Pancreas (tissue), 10 donors: ENCODE data around the gene CDC73. TPM values are rescaled to one million over a fixed set of nuclear protein-coding genes. Genes with fewer than 3 reads are reported as not detected.
"Not testable (repeated sequence)": the region's sequence is repeated elsewhere in the genome, so short reads cannot be mapped to it uniquely, and the experiment has no call there.

Experiments
- ATAC-seq, 4 donors: fragments of 200-7000 bp; cut with Tn5 transposase; one replicate each; pipeline versions ENCODE4 v1.8.0 to v1.9.1; 2020; ENCODE audit warnings: mild to moderate bottlenecking in 4 of 4, moderate library complexity in 4 of 4
- DNase-seq, 6 donors: peaks; one replicate each; pipeline ENCODE4 v3.0.0-alpha.2; 2020
- FAIRE-seq: peaks from 2 replicates; lab custom pipeline; 2012; peaks lifted over from hg19 to GRCh38; lab: Jason Lieb, UNC
- H3K27ac ChIP-seq, 4 donors: fragments of 200-600 bp; sonication (generic); 1 replicate in 3 of 4; 2 replicates in 1 of 4; pipeline versions ENCODE4 v1.5.0 to v1.8.0; 2020
- H3K27me3 ChIP-seq, 4 donors: fragments of 200-600 bp; one replicate each; pipeline ENCODE4 v1.8.0; 2021
- H3K36me3 ChIP-seq, 3 donors: fragments of 200-600 bp; sonication (generic) in 1 of 3; one replicate each; pipeline versions ENCODE4 v1.5.0 to v1.8.0; 2020 to 2021
- H3K4me1 ChIP-seq, 3 donors: fragments of 200-600 bp; one replicate each; pipeline ENCODE4 v1.8.0; 2021
- H3K4me3 ChIP-seq, 4 donors: fragments of 200-600 bp; sonication (generic) in 2 of 4; one replicate each; pipeline versions ENCODE4 v1.5.0 to v1.8.0; 2020 to 2021
- H3K9me3 ChIP-seq, 4 donors: fragments of 200-600 bp; one replicate each; pipeline ENCODE4 v1.8.0; 2021
- CTCF ChIP-seq, 4 donors: fragments of 200-600 bp; sonication (generic) in 3 of 4; IDR thresholded peaks; one replicate each; pipeline versions ENCODE4 v1.5.0 to v1.8.0; 2021; ENCODE audit warnings: antibody characterized with exemption in 4 of 4
- WGBS, 2 donors: extraction: QIAGEN DNeasy Blood & Tissue Kit; methylation state at CpG; one replicate each; pipeline ENCODE4 v1.1.7; 2013; 5-methylcytosine and 5-hydroxymethylcytosine counted together
- intact Hi-C, 3 donors: fragments of 100-400 bp; cut with DNase I; formaldehyde crosslinking; loops; one replicate each; pipeline versions ENCODE4 v1.11.1 to v1.14.2; 2022
- polyA plus RNA-seq, 2 donors: library from polyadenylated mRNA; stranded (reverse); fragments of 200-250 nt; gene quantifications; one replicate each; pipeline ENCODE4 v1.2.3, GENCODE V29; 2013
- total RNA-seq, 6 donors: library from RNA; stranded (reverse); fragmentation: NEBNext Ultra II Directional in 4 of 6; extraction: Animal tissue kit (Norgen Biotek cat#: 25700) in 4 of 6; gene quantifications; one replicate each; pipeline versions ENCODE4 v1.2.1 to v1.2.4, GENCODE V29; 2021 to 2023
- donor health status: healthy with polysubstance abuse.
- donor health status: DM: no; HTN: no; CAD: no; lungs with moderate emphysema.
- donor health status: DM: no; HTN: no; CAD: no.
- donor health status: control.
- donor health status: control.
- donor health status: Bipolar disorder and iron deficiency.
- donor health status: DM: yes; HTN: yes; CAD: no.
- donor health status: DM: no; HTN: no; CAD: no.
- donor health status: DM: no; HTN: no; CAD: no.
- donor health status: DM: yes; HTN: yes; CAD: no.

CDC73 gene
- total and polyA plus RNA-seq, 8 donors: 3.4 to 33.7 (median 21.7) TPM

GRCh38 chr1:193221651-193222050 is 99.8 kb downstream of the CDC73 start:
- peaks cover 0 to 3% (median 0%) of the 10 kb centered on the region in 3 donors for H3K36me3 ChIP-seq
- H3K27me3 ChIP-seq: no peaks in the 10 kb centered on the region
- H3K4me3 ChIP-seq: no peak overlapping the region
- no peak for DNase-seq
- no peaks in the 10 kb centered on the region for H3K9me3 ChIP-seq
- no peaks in the 10 kb centered on the region for H3K4me1 ChIP-seq
- no peak overlapping the region for H3K27ac ChIP-seq
- intact Hi-C loops: no loop called here
- no peak for TF ChIP-seq CTCF (IDR thresholded peaks at IDR 0.05)
- ATAC-seq: no peak
- FAIRE-seq: no peak

GRCh38 chr1:193222056-193222615 is 100.3 kb downstream of the CDC73 start:
- TF ChIP-seq CTCF (IDR thresholded peaks at IDR 0.05): no peak
- ATAC-seq (no peak), FAIRE-seq (no peak), DNase-seq (no peak)
- Histone ChIP-seq H3K27ac (no peak overlapping the region), H3K27me3 (no peaks in the 10 kb centered on the region), H3K4me3 (no peak overlapping the region), H3K36me3 (peaks cover 0 to 3% (median 0%) of the 10 kb centered on the region in 3 donors), H3K9me3 (no peaks in the 10 kb centered on the region), H3K4me1 (no peaks in the 10 kb centered on the region)
- WGBS, 2 donors: 92 to 93% methylated on average over 8 of the region's 8 CpGs
- intact Hi-C loops: no loop called here

GRCh38 chr1:193229136-193229535 is 107.3 kb downstream of the CDC73 start:
- no peak for ATAC-seq
- Histone ChIP-seq H3K27me3 (no peaks in the 10 kb centered on the region), H3K4me1 (no peaks in the 10 kb centered on the region), H3K4me3 (no peak overlapping the region), H3K9me3 (no peaks in the 10 kb centered on the region), H3K27ac (no peak overlapping the region), H3K36me3 (no peaks in the 10 kb centered on the region)
- no peak for FAIRE-seq
- DNase-seq: no peak
- no peak for TF ChIP-seq CTCF (IDR thresholded peaks at IDR 0.05)
- 90 to 99% methylated on average over 3 of the region's 3 CpGs for WGBS, 2 donors
- intact Hi-C loops: no loop called here

- H3K27me3 ChIP-seq, ATAC-seq, H3K4me1 ChIP-seq, DNase-seq, H3K4me3 ChIP-seq, H3K9me3 ChIP-seq, H3K36me3 ChIP-seq, H3K27ac ChIP-seq, intact Hi-C loops: not testable (repeated sequence)
- FAIRE-seq: peak; percentile 43
Measured at GRCh38 chr1:193231146-193231545, 109.3 kb downstream of the CDC73 start.

- intact Hi-C loops: no loop called here
- TF ChIP-seq CTCF (IDR thresholded peaks at IDR 0.05): no peak
- Histone ChIP-seq H3K4me1 (no peaks in the 10 kb centered on the region), H3K27me3 (no peaks in the 10 kb centered on the region), H3K4me3 (no peak overlapping the region), H3K36me3 (no peaks in the 10 kb centered on the region), H3K27ac (no peak overlapping the region), H3K9me3 (no peaks in the 10 kb centered on the region)
- no peak for DNase-seq
- no peak for ATAC-seq
- FAIRE-seq: no peak
- WGBS, 2 donors: 88 to 89% methylated on average over 1 of the region's 1 CpG
Measured at GRCh38 chr1:193234530-193234929, 112.7 kb downstream of the CDC73 start.
